UCSD-AML1 (cell line): ENCODE results near the gene TMEM132D.
"Not testable (repeated sequence)": the region's sequence is repeated elsewhere in the genome, so short reads cannot be mapped to it uniquely, and the experiment has no call there.

Source experiments
- DNase-seq: peaks from one replicate; lab custom pipeline; 2025; ENCODE audit not compliant: unreplicated experiment; lab: John Stamatoyannopoulos, UW

TMEM132D gene

DNA sequence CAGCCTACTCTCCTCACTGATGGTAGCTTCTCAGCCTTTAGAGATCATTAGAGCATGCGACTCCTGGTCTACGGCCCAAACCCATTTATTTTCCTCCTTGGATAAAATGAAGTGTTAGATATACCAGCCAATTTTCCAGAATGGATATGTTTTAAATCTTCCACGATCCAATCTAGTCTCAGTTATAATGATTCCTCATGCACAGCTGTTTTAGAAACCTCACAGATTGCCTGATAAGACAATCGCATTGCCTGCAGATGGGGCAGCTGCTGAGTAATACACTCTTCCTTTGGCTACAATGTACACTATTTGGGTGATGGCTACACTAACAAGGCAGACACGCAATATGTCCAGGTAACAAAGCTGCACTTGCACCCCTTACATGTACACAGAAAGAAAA is 823.4 kb downstream of the TMEM132D start:
- DNase-seq = no peak

DNA sequence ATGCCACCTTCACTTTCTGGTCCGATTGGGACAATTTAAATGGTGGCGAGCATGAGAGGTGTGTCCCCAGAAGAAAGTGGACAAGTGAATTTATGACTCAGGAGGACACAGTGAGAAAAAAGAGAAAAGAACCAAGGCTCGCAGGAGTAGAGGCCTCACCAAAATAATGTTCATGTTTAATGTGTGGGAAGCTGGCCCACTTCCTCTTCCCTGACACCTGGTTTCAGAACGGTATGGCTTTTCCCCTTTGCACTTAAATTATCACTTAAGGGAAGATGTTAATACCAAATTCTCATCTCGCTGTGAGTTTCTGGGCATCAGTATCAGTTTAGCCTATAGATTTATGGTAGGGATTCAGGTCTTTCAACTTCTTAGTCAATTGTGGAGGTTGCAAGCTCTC is 824.1 kb downstream of the TMEM132D start:
- no peak for DNase-seq

DNA sequence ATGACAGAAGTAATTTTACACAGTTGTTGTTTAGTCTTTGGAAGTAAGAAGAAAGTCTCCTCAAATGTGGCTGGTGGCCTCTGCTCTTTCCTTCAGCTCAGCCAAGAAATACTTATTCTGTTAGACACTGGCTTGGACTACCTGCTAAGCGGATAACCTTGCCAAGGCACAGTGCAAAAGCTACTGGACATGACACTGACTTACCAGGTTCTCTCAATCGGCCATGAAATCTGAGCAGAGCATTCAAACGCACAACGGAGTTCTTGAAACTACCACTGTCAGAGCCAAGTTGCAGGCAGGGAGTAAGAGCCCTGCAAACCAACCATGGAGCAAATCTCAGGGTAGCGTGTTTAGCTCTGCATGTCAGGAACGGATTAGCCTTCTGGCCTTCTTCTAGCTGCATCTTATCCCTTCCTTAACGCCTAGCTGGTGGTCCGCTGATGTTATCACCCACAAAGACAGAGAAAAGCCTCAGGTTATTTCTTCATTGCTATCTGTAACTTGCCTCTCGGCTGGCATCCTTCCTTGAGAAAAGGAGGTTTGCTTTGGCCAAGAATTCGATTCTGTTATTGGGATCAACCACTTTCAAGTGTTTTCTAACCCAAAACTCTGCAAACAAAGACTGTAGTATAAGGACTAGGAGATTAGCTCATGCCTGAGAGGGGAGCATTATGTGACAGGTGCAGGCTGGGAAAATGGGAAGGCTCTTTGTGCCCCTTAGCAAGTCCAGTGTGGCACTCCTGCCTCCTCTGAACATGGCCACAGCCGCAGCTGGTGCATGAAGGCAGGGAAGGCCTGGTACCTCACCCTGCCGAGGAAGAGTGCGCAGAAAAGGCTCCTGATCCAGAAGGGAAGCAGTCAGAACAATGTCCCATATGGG is 827.1 kb downstream of the TMEM132D start:
- no peak for DNase-seq

DNA sequence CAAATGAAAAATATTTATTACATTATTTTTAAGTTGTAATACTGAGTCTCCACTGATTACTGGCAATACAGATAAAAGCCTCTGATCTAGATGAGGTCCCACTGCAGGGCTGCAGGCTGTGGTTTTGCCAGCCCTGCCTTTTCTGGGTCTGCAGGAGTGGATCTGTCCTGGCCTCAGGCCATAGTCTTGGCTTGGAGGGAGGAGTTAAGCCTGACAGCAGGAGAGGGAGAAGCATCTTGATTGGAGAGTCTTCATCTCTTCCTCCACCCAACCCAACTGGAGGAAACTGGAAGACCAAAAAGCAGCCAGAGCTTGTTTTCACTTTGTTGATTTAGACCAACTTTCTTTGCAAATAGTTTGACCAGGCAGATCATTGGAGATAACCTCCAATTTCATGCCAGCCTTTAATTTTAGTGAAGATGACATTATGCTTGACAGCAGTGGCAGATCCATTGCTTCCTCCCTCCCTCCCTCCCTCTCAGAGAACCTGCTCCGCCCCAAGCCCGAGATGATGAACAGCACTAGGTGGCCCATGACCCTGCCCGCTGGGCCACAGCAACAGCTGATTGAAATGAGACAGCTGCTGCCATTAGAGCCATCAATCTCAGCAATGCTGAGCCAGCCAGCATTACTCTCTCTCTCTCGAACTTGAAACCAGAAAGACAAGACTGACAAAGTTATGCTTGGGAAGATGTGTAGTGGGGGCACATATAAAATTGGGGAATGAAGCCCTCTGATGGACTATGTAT is 828.2 kb downstream of the TMEM132D start:
- no peak for DNase-seq

DNA sequence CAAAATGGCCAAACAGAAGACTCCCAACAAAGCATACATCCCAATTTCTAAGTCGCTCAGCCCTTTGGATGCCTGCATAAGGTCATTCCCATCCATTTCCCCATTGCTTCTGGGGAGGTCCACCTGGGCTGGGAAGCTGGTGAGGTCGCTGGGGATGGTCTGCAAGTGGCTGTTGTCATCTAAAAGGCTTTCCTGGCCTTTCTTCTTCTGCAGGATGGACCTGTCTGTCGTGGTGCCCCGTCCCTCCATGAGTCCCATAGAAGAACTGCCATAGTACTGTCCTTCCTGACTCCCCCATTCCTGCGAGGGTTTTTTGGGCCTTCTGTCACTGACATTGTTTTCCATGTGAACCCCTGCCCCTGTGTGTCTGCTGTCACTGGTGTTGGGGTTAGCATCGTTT is 829.4 kb downstream of the TMEM132D start:
- no peak for DNase-seq

DNA sequence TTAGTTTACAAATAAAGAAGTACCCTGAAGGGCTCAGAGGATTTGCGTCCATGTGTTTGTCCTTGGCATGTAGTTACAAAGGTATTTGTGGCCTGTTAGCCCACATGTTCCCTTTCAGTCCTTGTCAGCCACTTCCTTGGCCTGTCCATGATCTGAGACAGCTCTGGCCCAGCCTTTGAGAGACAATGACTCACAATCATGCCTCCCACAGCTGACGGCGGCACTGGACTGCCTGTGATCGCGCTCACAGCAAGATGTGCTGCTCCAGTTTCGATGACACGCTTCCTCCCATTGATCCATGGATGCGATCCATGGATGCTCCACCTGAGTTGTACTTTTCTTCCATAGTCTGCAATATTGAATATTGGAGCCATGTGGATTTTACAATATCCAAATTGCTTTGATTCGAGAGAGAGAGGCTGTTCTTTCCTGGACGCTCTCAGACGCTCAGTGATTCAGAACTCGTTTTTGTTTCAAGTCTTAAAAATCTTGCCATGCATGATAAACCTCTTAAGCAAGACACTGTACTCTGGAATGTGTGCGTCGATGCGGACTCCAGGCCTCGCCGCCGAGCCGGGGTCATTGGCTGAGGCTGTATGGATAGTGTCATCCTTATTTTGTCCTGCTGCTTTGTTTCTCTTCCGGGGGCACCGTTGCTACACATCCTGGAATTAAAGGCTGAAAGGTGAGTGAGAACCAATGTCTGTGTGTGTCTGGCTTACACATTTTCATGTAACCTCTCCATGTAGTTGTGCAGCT is 830.5 kb downstream of the TMEM132D start:
- no peak for DNase-seq

DNA sequence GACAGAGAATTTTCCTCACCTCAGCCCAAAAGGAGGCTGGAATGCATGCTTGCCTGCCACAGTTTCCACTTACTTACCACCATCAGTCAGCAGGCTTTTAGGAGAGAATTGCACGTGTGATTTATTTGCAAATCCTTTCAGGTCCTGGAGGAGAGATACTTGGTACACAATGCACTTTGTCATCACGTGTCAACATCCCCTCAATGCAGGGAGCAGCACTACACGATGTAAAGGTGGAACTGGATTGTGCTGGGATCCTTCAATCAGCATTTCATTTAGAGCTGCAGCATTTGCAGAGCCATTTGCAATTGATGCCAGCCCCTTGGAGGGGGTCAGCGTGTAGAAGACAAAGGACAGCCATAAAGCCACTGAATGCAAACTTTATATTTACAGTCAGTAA is 832.5 kb downstream of the TMEM132D start:
- no peak for DNase-seq

DNA sequence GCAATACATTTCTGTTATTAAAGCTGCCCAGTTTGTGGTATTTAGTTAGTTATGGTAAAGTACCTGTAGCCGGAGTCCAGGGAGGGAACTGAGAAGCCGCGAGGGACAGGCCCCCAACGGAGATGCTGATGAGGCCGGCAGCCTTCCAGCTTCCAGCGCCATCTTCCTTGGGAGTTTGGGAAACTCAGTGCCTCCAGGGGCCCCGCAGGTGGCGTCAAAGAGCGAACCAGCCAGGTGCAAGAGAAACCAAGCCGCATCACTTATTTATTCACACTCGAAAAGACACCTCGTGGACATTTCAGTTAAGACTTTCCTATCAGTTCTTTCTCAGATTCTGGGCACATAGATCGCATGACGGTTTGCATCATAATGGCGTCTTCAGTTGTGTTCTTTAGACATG is 833.9 kb downstream of the TMEM132D start:
- DNase-seq = no peak

DNA sequence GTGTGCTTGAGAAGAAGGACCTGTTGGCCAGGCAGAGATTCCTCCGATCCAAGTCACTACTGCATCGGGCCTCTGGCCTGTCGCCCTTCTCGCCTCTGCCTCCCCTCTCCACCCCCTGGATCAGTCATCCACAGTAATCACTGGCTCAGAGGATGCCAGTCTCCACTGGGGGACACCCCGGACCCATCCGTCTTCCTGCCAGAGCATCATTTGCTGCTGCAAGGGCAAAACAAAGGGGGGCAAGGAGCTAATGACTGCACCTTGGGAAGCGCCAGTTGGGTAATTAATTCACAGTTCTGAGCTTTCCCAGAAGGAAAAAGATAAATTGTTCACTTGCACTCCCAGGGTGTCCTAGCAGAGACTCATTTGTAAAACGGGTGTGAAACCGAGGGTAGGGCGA is 835.1 kb downstream of the TMEM132D start:
- no peak for DNase-seq

DNA sequence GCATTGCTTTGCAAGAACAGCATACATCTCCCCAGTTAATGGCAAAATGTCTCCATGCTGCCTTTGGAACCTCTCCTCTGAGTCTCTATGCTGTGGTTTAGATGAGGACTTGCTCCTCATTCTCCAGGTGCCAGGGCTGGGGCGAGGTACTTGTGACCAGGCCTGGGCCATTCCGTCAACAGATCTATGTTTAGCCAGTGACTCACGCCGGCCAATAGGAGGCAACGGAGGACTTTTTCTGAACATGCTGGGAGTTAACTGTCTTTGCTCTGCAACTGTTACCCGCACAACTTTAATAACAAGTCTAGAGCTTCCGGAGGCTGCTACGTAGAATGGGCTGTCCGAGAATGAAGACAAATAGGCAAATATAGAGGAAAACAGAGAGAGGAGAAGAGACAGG is 836.3 kb downstream of the TMEM132D start:
- no peak for DNase-seq

DNA sequence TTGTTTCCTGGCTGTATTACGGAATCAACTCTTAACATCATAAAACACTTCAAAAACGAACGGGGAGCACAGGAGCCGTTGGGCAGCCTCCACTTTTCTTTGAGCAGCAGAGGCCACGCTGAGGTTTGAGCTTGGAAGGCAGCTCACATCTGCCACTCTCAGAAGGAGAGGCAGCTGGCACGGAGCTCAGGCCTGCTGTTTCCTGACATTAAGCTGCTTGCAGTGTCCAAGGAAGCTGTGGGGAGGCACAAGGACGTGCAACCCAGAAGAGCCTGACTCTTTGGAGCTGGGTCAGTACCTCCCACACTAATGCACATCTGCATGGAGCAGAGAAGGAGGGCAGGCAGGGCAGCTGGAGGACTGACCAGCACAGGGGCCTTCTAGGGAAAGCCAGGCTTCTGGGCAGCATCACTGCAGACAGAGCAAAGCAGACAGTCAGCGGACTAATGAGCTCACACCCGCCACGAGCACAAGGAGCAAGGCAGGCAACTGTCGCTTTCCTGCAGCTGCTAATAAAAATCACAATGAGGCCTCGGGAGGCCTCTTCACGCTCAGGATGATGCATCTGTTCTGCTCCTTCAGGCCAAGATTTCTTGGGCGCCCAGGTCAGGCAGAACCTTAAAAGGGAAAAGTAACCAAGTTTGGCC is 839.5 kb downstream of the TMEM132D start:
- no peak for DNase-seq

DNA sequence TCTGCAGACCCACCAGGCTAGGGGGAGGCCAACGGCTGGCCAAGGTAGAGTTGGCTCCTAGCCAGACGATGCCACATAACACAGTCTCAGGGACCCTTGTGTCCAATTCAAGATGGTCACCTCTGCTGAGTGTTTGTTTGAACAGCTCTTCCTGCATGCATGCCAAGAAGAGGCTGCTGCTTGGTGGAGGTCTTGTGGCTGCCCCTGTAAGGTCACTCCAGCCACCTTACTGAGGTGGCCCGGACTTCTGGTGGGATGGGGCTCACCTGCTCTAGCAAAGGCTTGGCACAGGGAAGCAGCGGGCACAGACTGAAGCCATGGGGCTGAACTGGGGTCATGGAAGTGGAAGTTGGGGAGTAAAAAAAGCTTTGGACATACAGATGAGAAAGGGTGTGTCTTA is 840.2 kb downstream of the TMEM132D start:
- DNase-seq = no peak

DNA sequence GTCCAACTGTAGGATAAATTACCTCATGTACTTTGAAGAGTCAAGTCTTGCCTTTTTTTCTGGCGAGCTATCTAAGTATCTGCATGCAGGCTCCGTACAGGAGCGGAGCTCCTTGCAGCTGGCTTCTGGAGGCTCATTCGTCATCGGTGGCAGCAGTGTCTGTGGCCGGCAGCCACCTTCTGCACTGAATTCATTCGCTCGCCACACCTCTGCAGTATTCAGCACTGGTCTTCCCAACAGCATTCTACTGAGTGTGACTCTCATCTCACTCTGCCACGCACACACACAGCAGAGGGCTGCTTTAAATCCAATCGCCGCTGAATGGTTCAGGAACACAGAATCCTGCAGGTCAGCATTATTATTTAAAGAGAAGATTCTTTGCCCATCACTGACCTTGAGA is 850.6 kb downstream of the TMEM132D start:
- no peak for DNase-seq

DNA sequence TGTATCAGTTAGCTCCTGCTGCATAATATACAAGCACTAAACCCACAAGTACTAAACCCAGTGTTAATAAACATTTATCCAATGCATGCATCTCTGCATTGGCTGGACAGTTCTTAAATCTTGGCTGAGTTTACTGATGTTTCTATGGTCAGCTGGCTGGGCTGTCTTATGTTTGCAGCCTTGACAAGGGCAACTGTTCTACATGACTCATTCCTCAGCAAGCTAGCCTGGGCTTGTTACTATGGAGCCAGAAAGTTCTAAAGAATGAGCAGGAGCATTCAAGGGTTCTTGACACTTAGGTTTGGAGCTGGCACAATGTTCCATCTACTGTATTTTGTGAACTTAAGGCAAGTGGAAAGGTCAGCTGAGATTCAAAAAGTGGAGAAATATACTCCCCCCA is 851.5 kb downstream of the TMEM132D start:
- no peak for DNase-seq

DNA sequence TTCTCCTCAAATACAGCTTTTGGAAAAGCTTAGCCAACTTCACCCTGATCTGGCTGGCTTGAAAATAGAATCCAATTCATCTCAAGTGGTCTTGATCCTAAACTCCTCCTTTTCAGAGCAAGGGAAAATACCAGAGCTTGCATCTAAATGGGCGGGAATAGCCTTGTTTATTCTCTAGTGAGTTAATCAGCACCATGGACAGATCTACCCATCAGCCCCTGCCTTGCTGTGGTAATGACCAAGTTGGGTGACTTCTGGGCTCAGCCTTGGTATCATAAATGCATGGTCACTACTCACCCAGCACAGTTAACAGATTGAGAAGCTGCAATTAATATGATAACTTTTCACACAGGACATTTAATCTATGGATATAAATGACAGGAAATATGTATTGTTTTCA is 853.9 kb downstream of the TMEM132D start:
- no peak for DNase-seq

DNA sequence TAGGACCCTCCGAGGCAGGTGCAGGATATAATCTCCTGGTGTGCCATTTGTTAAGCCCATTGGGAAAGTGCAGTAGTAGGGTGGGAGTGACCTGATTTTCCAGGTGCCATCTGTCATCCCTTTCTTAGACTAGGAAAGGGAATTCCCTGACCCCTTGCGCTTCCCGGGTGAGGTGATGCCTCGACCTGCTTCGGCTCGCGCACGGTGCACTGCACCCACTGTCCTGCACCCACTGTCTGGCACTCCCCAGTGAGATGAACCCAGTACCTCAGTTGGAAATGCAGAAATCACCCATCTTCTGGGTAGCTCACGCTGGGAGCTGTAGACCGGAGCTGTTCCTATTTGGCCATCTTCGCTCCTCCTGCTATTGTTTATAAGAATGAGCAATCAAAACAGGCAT is 860.5 kb downstream of the TMEM132D start:
- DNase-seq = not testable (repeated sequence)

DNA sequence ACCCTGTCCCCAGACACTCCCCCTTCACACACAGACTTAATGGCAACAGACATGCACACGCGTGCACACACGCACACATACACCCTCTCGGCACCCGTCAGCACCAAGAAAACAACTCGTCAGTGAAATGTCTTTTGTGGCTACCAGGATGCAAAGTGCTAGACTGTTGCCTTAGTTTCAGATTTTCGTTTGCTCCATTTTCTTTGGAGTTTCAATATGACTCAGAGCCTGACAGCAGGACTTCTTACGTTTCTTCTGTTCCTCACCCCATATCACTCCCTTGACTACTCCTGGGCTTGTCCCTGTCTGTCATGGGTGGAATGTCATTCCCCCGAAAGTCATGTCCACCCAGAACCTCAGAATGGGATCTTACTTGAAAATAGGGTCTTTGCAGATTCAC is 867.7 kb downstream of the TMEM132D start:
- DNase-seq = no peak

DNA sequence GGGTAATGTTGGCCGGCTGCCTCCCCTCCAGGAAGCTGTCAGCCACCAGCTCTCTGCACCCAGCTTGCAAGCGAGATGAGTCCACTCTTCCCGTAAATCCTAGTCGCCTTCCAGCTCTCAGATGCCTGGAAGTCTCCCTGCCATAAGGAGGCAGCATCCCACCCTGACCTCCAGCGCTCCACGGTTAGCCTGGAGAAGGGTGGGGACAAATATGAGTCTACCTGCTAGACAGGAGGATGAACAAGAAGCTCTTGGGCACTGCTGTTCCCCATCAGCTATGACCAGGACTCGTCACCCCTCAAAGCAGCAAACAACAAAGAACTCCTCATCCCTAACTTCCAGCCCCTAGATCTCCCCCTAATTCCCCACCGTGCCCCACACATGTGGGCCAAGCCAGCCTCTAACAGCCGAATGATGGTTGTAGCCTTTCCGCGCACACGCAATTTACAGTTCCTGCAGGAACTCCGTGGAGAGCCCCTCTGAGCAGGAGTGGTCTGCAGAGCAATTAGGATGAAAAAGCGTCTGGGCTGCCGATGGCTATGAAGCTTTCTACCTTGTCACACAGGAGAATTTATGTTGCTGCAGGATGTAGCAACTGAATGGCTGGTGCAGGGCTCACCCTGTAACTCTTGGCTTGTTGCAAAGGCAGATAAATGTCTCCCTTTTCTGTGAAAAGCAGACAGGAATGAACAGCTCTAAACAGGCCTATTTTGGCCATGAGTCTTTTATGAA is 869.1 kb downstream of the TMEM132D start:
- DNase-seq = no peak

DNA sequence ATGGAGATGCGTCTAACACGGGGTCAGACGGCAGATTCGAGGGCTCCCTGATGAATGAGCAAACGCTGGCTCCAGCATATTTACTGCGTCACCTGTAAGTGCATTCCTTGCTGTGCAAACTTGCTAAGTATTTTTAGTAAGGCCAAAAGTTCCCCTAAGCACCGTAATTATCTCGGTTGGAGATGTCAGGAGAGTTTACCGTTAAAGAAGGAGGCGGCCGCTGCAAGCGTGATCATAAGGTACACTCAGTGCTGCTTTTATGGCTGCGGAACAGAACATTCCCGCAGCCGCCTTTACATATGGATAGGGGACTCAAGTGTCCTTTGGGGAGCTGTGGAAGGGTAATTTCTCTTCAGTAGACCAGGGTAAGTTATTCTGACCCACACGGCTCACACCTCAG is 875.0 kb downstream of the TMEM132D start:
- no peak for DNase-seq

DNA sequence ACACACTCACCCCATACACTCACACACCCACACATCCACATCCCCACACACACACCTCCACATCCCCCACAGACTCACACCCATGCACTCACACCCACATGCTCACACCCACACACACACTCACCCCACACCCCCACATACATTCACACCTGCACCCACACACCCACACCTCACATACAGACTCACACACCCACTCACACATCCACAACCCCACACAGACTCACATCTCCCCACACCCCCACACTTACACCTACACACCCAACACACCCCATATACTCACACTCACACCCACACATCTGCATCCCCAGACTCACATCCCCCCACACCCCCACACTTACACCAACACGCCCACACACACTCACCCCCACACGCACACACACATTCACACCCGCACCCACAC is 878.8 kb downstream of the TMEM132D start:
- DNase-seq = no peak
